ENCODE measurements around the gene COL18A1. TPM values are rescaled to one million over a fixed set of nuclear protein-coding genes. Genes with fewer than 3 reads are reported as not detected.

Gene COL18A1
- polyA plus RNA-seq, 1 experiment: 25.3 TPM

- no peak for DNase-seq (ENCODE audit: low read depth, low spot score)
- TF ChIP-seq CTCF (IDR thresholded peaks at IDR 0.05; ENCODE audit: low read depth, low read length): no peak
- H3K9me3 ChIP-seq (ENCODE audit: control insufficient read depth, insufficient read depth, low read length): peaks cover 7% of the 10 kb centered on the region
- POLR2A ChIA-PET: no interaction called here
- no peak overlapping the region for H3K27ac ChIP-seq (ENCODE audit: low read depth, low read length)
- no peak overlapping the region for H3K4me3 ChIP-seq (ENCODE audit: low read depth, low read length)
- no peaks in the 10 kb centered on the region for H3K27me3 ChIP-seq (ENCODE audit: control insufficient read depth, insufficient read depth, low read length)
- CTCF ChIA-PET: no interaction called here
These were observed 111.2 kb downstream of the COL18A1 start for GRCh38 chr21:45516071-45516670.

GRCh38 chr21:45516671-45517151, 111.7 kb downstream of the COL18A1 start:
- Histone ChIP-seq H3K27ac (ENCODE audit: low read depth, low read length) (no peak overlapping the region), H3K27me3 (ENCODE audit: control insufficient read depth, insufficient read depth, low read length) (no peaks in the 10 kb centered on the region), H3K4me3 (ENCODE audit: low read depth, low read length) (no peak overlapping the region), H3K9me3 (ENCODE audit: control insufficient read depth, insufficient read depth, low read length) (peaks cover 7% of the 10 kb centered on the region)
- ChIA-PET CTCF (no interaction called here), POLR2A (interaction anchor here (1.1 kb wide), 1 partner anchor 8 kb away, joined by 3 read pairs; no protein-coding TSS in a partner anchor)
- no peak for TF ChIP-seq CTCF (IDR thresholded peaks at IDR 0.05; ENCODE audit: low read depth, low read length)
- DNase-seq (ENCODE audit: low read depth, low spot score): no peak

GRCh38 chr21:45517249-45518065, 112.5 kb downstream of the COL18A1 start:
- Histone ChIP-seq H3K27ac (ENCODE audit: low read depth, low read length) (no peak overlapping the region), H3K4me3 (ENCODE audit: low read depth, low read length) (no peak overlapping the region), H3K27me3 (ENCODE audit: control insufficient read depth, insufficient read depth, low read length) (no peaks in the 10 kb centered on the region), H3K9me3 (ENCODE audit: control insufficient read depth, insufficient read depth, low read length) (peaks cover 7% of the 10 kb centered on the region)
- CTCF ChIA-PET: no interaction called here
- DNase-seq (ENCODE audit: low read depth, low spot score): no peak
- no peak for TF ChIP-seq CTCF (IDR thresholded peaks at IDR 0.05; ENCODE audit: low read depth, low read length)
- POLR2A ChIA-PET: interaction anchor here (1.1 kb wide), 1 partner anchor 9 kb away, joined by 3 read pairs; no protein-coding TSS in a partner anchor

GRCh38 chr21:45518742-45519141, 113.8 kb downstream of the COL18A1 start:
- DNase-seq (ENCODE audit: low read depth, low spot score): no peak
- no peak overlapping the region for H3K4me3 ChIP-seq (ENCODE audit: low read depth, low read length)
- no peak for TF ChIP-seq CTCF (IDR thresholded peaks at IDR 0.05; ENCODE audit: low read depth, low read length)
- ChIA-PET POLR2A (no interaction called here), CTCF (no interaction called here)
- peaks cover 9% of the 10 kb centered on the region for H3K9me3 ChIP-seq (ENCODE audit: control insufficient read depth, insufficient read depth, low read length)
- no peaks in the 10 kb centered on the region for H3K27me3 ChIP-seq (ENCODE audit: control insufficient read depth, insufficient read depth, low read length)
- no peak overlapping the region for H3K27ac ChIP-seq (ENCODE audit: low read depth, low read length)

GRCh38 chr21:45519182-45519581, 114.2 kb downstream of the COL18A1 start:
- ChIA-PET POLR2A (no interaction called here), CTCF (no interaction called here)
- DNase-seq (ENCODE audit: low read depth, low spot score): no peak
- Histone ChIP-seq H3K27ac (ENCODE audit: low read depth, low read length) (no peak overlapping the region), H3K9me3 (ENCODE audit: control insufficient read depth, insufficient read depth, low read length) (peaks cover 10% of the 10 kb centered on the region), H3K27me3 (ENCODE audit: control insufficient read depth, insufficient read depth, low read length) (no peaks in the 10 kb centered on the region), H3K4me3 (ENCODE audit: low read depth, low read length) (no peak overlapping the region)
- no peak for TF ChIP-seq CTCF (IDR thresholded peaks at IDR 0.05; ENCODE audit: low read depth, low read length)
